ENCODE data around the gene AP4B1.

AP4B1 gene

GRCh38 chr1:113895961-113896360, 8.6 kb downstream of the AP4B1 start:
- DNase-seq (ENCODE audit: low read depth) = no peak
- no peak for TF ChIP-seq CTCF (IDR thresholded peaks at IDR 0.05; ENCODE audit: control insufficient read depth, extremely low read depth, insufficient read depth)
- no peak overlapping the region for H3K4me3 ChIP-seq (ENCODE audit: low read depth, low read length)

- no peak overlapping the region for H3K4me3 ChIP-seq (ENCODE audit: low read depth, low read length)
- no peak for TF ChIP-seq CTCF (IDR thresholded peaks at IDR 0.05; ENCODE audit: control insufficient read depth, extremely low read depth, insufficient read depth)
Observed at GRCh38 chr1:113895098-113895497, 9.5 kb downstream of the AP4B1 start.

GRCh38 chr1:113893267-113893666, 11.3 kb downstream of the AP4B1 start:
- no peak for TF ChIP-seq CTCF (IDR thresholded peaks at IDR 0.05; ENCODE audit: control insufficient read depth, extremely low read depth, insufficient read depth)
- DNase-seq (ENCODE audit: low read depth) = no peak
- no peak overlapping the region for H3K4me3 ChIP-seq (ENCODE audit: low read depth, low read length)

More at GRCh38 chr1:113895098-113895497, 9.5 kb downstream of the AP4B1 start:
- no peak for DNase-seq (ENCODE audit: low read depth)

GRCh38 chr1:113891631-113892220, 12.9 kb downstream of the AP4B1 start:
- DNase-seq (ENCODE audit: low read depth) = no peak
- TF ChIP-seq CTCF (IDR thresholded peaks at IDR 0.05; ENCODE audit: control insufficient read depth, extremely low read depth, insufficient read depth) = no peak
- no peak overlapping the region for H3K4me3 ChIP-seq (ENCODE audit: low read depth, low read length)

GRCh38 chr1:113890816-113891215, 13.8 kb downstream of the AP4B1 start:
- no peak overlapping the region for H3K4me3 ChIP-seq (ENCODE audit: low read depth, low read length)
- no peak for TF ChIP-seq CTCF (IDR thresholded peaks at IDR 0.05; ENCODE audit: control insufficient read depth, extremely low read depth, insufficient read depth)
- no peak for DNase-seq (ENCODE audit: low read depth)

GRCh38 chr1:113887402-113888175, 17.0 kb downstream of the AP4B1 start, which contains the start of gene BCL2L15:
BCL2L15 (minus strand) TSS chr1:113887581; CDS start chr1:113887375, 206 bp downstream.
- no peak for TF ChIP-seq CTCF (IDR thresholded peaks at IDR 0.05; ENCODE audit: control insufficient read depth, extremely low read depth, insufficient read depth)
- H3K4me3 ChIP-seq (ENCODE audit: low read depth, low read length) = no peak within 1 kb of the TSS
- no peak for DNase-seq (ENCODE audit: low read depth)

Measured in LNCaP clone FGC (cell line).